Pulmonary artery endothelial cell (primary cell): Measurements from ENCODE around the gene KDM4C. TPM values are rescaled to one million over a fixed set of nuclear protein-coding genes. Genes with fewer than 3 reads are reported as not detected.
"Not testable (repeated sequence)": the region's sequence is repeated elsewhere in the genome, so short reads cannot be mapped to it uniquely, and the experiment has no call there.

Source experiments
- DNase-seq: peaks from one replicate; pipeline ENCODE4 v3.0.0-alpha.2; 2011; ENCODE audit warnings: low read depth, low spot score
- total RNA-seq: library from RNA; depleted of rRNA; stranded (reverse); fragments of >200 nt; gene quantifications from 2 replicates; pipeline ENCODE4 v1.2.3, GENCODE V29; 2014

The KDM4C gene
- 15.8 and 18.5 TPM in 2 replicates for total RNA-seq

- peak; percentile 79 for DNase-seq
These were observed at the start of gene KDM4C for GRCh38 chr9:6757456-6758247. Gene KDM4C (plus strand): TSS chr9:6757973. CDS start chr9:6792989, 35,016 bp downstream.

- no peak for DNase-seq
These were observed 49.0 kb upstream of the KDM4C start for GRCh38 chr9:6708732-6709131.

- DNase-seq: no peak
These were observed 46.4 kb upstream of the KDM4C start for GRCh38 chr9:6711403-6711802.

- DNase-seq: no peak
These were observed 45.7 kb upstream of the KDM4C start for GRCh38 chr9:6712041-6712440.

GRCh38 chr9:6714176-6714575 lies 43.6 kb upstream of the KDM4C start:
- DNase-seq: no peak

GRCh38 chr9:6715153-6715754 lies 42.5 kb upstream of the KDM4C start:
- DNase-seq: not testable (repeated sequence)

- no peak for DNase-seq
These were observed 41.8 kb upstream of the KDM4C start for GRCh38 chr9:6715755-6716643.

GRCh38 chr9:6716766-6717165 lies 41.0 kb upstream of the KDM4C start:
- no peak for DNase-seq

GRCh38 chr9:6723881-6724420 lies 33.8 kb upstream of the KDM4C start:
- no peak for DNase-seq

- DNase-seq: no peak
These were observed 24.5 kb upstream of the KDM4C start for GRCh38 chr9:6733257-6733656.

GRCh38 chr9:6733831-6734230 lies 23.9 kb upstream of the KDM4C start:
- DNase-seq: no peak

- DNase-seq: no peak
These were observed 22.4 kb upstream of the KDM4C start for GRCh38 chr9:6735422-6735821.

GRCh38 chr9:6739218-6739617 lies 18.6 kb upstream of the KDM4C start:
- DNase-seq: no peak

- DNase-seq: not testable (repeated sequence)
These were observed 8.9 kb upstream of the KDM4C start for GRCh38 chr9:6748861-6749260.

GRCh38 chr9:6754861-6755260 lies 2.9 kb upstream of the KDM4C start:
- not testable (repeated sequence) for DNase-seq

- no peak for DNase-seq
These were observed 679 bp upstream of the KDM4C start for GRCh38 chr9:6757132-6757455.

- no peak for DNase-seq
These were observed 400 bp downstream of the KDM4C start for GRCh38 chr9:6758248-6758497.

GRCh38 chr9:6758498-6759184 lies 868 bp downstream of the KDM4C start:
- DNase-seq: no peak

- no peak for DNase-seq
These were observed 1.6 kb downstream of the KDM4C start for GRCh38 chr9:6759185-6759977.

- DNase-seq: no peak
These were observed 3.5 kb downstream of the KDM4C start for GRCh38 chr9:6761306-6761705.

- DNase-seq: no peak
These were observed 5.5 kb downstream of the KDM4C start for GRCh38 chr9:6763244-6763643.
